Measurements from ENCODE around the gene CALB2. TPM values are rescaled to one million over a fixed set of nuclear protein-coding genes. Genes with fewer than 3 reads are reported as not detected.

Gene CALB2
- total RNA-seq, 1 donor from 2014 or later = 0.64 TPM

- H3K27ac ChIP-seq = no peak overlapping the region
- no peak for DNase-seq (ENCODE audit: low spot score in 2 of 2)
- no peaks in the 10 kb centered on the region for H3K9me3 ChIP-seq
- no peak for TF ChIP-seq CTCF (IDR thresholded peaks at IDR 0.05)
- no peak overlapping the region for H3K4me3 ChIP-seq
- no peaks in the 10 kb centered on the region for H3K4me1 ChIP-seq
- H3K27me3 ChIP-seq = no peaks in the 10 kb centered on the region
- intact Hi-C loops (cut with DNase I) = no loop called here
- no peaks in the 10 kb centered on the region for H3K36me3 ChIP-seq
These were observed 28.7 kb downstream of the CALB2 start for GRCh38 chr16:71387045-71387871.

GRCh38 chr16:71389330-71389729 lies 30.8 kb downstream of the CALB2 start:
- intact Hi-C loops (cut with DNase I) = no loop called here
- H3K36me3 ChIP-seq = no peaks in the 10 kb centered on the region
- TF ChIP-seq CTCF (IDR thresholded peaks at IDR 0.05) = no peak
- H3K9me3 ChIP-seq = no peaks in the 10 kb centered on the region
- H3K27me3 ChIP-seq = no peaks in the 10 kb centered on the region
- no peaks in the 10 kb centered on the region for H3K4me1 ChIP-seq
- DNase-seq (ENCODE audit: low spot score in 2 of 2) = no peak
- H3K4me3 ChIP-seq = no peak overlapping the region
- H3K27ac ChIP-seq = no peak overlapping the region

- Histone ChIP-seq H3K9me3 (no peaks in the 10 kb centered on the region), H3K27ac (no peak overlapping the region), H3K4me1 (no peaks in the 10 kb centered on the region), H3K36me3 (no peaks in the 10 kb centered on the region), H3K4me3 (no peak overlapping the region), H3K27me3 (no peaks in the 10 kb centered on the region)
- intact Hi-C loops (cut with DNase I) = no loop called here
- TF ChIP-seq CTCF (IDR thresholded peaks at IDR 0.05) = no peak
- no peak for DNase-seq (ENCODE audit: low spot score in 2 of 2)
These were observed 38.1 kb downstream of the CALB2 start for GRCh38 chr16:71396594-71396993.

GRCh38 chr16:71399801-71400563 lies 41.5 kb downstream of the CALB2 start:
- TF ChIP-seq CTCF (IDR thresholded peaks at IDR 0.05) = no peak
- Histone ChIP-seq H3K27me3 (no peaks in the 10 kb centered on the region), H3K27ac (no peak overlapping the region), H3K4me1 (no peaks in the 10 kb centered on the region), H3K4me3 (no peak overlapping the region), H3K36me3 (no peaks in the 10 kb centered on the region), H3K9me3 (no peaks in the 10 kb centered on the region)
- intact Hi-C loops (cut with DNase I) = no loop called here
- no peak for DNase-seq (ENCODE audit: low spot score in 2 of 2)

GRCh38 chr16:71402007-71402406 lies 43.5 kb downstream of the CALB2 start:
- Histone ChIP-seq H3K27ac (no peak overlapping the region), H3K36me3 (no peaks in the 10 kb centered on the region), H3K4me1 (no peaks in the 10 kb centered on the region), H3K27me3 (no peaks in the 10 kb centered on the region), H3K9me3 (no peaks in the 10 kb centered on the region), H3K4me3 (no peak overlapping the region)
- intact Hi-C loops (cut with DNase I) = no loop called here
- no peak for DNase-seq (ENCODE audit: low spot score in 2 of 2)
- no peak for TF ChIP-seq CTCF (IDR thresholded peaks at IDR 0.05)

Measured in ascending aorta (tissue), 2 donors.